GM12874 (cell line): Measurements from ENCODE around the gene TRIM9.

Experiments
- TF ChIP-seq, protein P1 (sequence below): IDR thresholded peaks from 2 replicates; pipeline ENCODE4 v1.5.1; 2011; ENCODE audit warnings: low read depth, mild to moderate bottlenecking, control low read depth, low read length, moderate library complexity; ENCODE audit not compliant: insufficient read depth

Gene TRIM9

DNA sequence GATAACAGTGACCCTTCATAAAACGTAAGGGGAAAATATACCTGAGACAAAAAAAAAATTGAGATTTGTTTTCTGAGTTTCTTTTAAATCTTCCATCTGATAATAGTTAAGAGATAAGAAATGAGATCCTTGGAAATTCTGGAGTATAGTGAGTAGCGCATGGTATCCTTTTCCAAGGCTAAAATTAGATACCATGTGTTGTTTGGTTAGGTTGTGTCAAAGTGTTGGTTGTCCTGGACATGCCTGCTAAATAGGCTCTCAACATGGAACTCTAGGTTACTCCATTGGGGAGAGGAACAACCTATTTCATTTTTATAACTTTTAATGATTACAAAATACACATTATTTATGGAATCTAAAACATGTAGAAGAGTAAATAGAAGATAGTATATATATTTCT is 165.4 kb downstream of the TRIM9 start:
- TF ChIP-seq, protein P1, sequence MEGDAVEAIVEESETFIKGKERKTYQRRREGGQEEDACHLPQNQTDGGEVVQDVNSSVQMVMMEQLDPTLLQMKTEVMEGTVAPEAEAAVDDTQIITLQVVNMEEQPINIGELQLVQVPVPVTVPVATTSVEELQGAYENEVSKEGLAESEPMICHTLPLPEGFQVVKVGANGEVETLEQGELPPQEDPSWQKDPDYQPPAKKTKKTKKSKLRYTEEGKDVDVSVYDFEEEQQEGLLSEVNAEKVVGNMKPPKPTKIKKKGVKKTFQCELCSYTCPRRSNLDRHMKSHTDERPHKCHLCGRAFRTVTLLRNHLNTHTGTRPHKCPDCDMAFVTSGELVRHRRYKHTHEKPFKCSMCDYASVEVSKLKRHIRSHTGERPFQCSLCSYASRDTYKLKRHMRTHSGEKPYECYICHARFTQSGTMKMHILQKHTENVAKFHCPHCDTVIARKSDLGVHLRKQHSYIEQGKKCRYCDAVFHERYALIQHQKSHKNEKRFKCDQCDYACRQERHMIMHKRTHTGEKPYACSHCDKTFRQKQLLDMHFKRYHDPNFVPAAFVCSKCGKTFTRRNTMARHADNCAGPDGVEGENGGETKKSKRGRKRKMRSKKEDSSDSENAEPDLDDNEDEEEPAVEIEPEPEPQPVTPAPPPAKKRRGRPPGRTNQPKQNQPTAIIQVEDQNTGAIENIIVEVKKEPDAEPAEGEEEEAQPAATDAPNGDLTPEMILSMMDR = no peak

DNA sequence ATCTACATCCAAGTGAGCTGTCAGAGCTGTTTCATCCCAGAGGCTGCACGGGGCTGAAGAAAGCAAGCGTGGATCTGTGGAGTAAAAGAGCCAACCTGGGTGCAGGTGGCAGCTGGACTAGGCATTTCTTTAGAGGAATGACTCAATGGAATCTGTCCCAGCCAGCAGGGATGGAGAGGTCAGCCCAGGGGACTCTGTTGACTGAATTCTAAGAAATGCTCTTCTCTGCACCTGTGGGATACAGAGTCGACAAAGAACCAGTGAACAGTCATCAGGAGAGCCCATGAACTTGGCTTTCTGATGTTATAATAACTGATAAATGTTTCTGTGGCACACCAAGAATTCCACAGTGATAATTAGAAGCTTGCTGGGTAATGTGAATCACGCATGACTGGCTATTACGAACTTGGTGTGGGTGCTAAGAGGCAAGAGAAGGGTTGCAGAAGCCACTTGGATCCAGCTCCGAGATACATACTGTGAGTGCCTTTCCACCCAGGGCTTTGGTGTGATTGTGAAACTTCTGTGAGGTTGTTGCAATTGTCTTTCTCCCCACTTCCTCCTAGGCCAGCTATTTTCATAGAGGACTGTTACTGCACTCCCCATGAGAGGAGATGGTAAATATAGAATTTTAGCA is 166.8 kb downstream of the TRIM9 start:
- TF ChIP-seq, protein P1 = no peak

DNA sequence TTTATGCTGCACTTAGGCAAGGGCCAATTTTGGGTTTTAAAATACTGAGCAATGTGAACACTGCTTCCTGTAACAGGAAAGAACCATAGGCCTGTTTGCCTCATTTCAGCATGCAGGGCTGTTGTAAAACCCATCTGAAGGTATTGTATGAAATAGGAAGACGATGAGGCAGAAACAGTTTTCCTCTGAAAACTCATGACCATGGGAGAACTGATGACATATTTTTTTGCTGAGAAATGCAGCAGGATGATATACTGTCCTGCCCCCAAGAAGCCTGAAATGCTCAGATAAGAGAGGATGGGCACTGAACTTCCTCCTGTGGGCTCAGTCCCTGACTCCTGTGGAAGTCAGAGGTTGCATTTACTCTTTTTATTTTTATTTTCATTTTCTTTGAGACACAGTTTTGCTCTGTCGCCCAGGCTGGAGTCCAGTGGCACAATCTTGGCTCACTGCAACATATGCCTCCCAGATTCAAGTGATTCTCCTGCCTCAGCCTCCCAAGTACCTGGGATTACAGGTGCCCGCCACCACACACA is 168.0 kb downstream of the TRIM9 start:
- TF ChIP-seq, protein P1 = no peak
